Measurements from ENCODE around the gene PKD2L2. TPM values are rescaled to one million over a fixed set of nuclear protein-coding genes. Genes with fewer than 3 reads are reported as not detected.
"Not testable (repeated sequence)": the region's sequence is repeated elsewhere in the genome, so short reads cannot be mapped to it uniquely, and the experiment has no call there.

The PKD2L2 gene
- total RNA-seq, result 0.21 TPM
- polyA plus RNA-seq, result 0.11 TPM

DNA sequence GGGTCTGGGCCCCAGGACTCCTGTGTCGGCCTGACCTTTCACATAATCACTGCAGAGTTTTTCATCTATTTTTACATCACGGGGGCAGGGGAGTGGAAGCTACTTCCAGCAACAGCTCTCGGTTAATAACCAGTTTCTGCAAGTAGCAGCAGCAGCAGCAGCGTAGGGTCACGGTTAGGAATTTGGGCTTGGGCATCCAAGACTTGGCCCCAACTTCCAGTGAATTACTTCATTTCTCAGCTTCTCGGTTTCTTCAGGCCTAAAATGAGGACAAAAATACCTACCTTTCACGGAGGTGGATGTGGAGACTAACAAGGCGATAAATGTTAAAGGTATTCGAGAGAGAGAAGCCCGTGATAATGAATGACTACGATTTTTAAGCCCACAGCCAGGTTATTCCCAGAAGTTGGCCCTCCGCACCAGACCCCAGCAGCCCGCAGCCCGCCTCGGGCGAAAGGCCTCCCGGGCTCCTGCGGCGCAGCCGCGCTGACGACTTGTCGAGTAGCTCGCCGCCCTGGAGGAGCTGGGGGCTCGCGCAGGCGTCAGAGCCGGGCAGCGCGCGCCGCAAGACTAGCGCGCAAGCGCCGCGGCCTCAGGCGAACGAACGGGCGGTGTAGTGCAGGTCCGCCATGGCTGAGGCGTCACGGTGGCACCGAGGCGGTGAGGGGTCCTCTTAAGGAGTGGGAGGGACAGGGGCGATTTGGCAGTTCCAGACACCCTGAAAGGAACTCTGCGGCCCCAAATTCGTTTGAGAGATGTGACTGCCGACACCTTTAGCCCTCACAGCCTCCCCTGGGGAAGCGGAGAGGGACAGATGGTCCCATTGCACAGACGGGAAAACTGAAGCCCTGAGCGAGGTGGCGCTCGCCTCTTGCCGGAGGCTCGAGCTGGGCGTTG is at the start of gene PKD2L2:
Gene PKD2L2, plus strand, starts transcription at position 595 of the 897 bp plus-strand sequence. Its CDS starts 35 bp downstream, at position 630.
- peak within 1 kb of the TSS; percentile 34 for H3K4me3 ChIP-seq (ENCODE audit: low read depth, low read length)
- H3K27ac ChIP-seq (ENCODE audit: low read depth), result peak within 1 kb of the TSS; percentile 84
- H3K36me3 ChIP-seq (ENCODE audit: insufficient read depth), result no peaks in the 10 kb centered on the region
- 15% methylated on average over 59 of the region's 59 CpGs for WGBS
- peak; percentile 42 for DNase-seq (ENCODE audit: extremely low spot score)
- H3K4me1 ChIP-seq (ENCODE audit: insufficient read depth), result no peaks in the 10 kb centered on the region

DNA sequence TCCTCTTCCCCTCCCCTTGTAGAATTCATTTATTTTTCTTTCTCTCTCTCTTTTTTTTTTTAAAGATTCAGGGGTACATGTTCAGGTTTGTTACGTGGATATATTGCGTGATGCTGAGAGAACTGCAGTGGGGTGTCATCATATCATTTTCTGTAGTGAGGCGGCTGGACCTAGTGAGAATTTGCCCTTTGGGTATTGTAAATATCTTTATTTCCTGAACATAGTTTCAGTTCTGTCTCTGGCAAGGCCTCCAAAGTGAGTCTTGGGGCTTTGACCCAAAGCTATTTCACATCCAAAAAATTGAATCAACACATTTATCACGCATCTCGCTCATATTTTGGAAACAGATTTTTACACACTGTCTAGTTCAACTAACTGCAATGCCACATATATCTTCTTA is 47.0 kb upstream of the PKD2L2 start:
- WGBS, result 77% methylated on average over 5 of the region's 5 CpGs
- peaks cover 2% of the 10 kb centered on the region for H3K36me3 ChIP-seq (ENCODE audit: insufficient read depth)
- no peak overlapping the region for H3K27ac ChIP-seq (ENCODE audit: low read depth)
- H3K4me1 ChIP-seq (ENCODE audit: insufficient read depth), result no peaks in the 10 kb centered on the region
- no peak overlapping the region for H3K4me3 ChIP-seq (ENCODE audit: low read depth, low read length)
- DNase-seq (ENCODE audit: extremely low spot score), result no peak

DNA sequence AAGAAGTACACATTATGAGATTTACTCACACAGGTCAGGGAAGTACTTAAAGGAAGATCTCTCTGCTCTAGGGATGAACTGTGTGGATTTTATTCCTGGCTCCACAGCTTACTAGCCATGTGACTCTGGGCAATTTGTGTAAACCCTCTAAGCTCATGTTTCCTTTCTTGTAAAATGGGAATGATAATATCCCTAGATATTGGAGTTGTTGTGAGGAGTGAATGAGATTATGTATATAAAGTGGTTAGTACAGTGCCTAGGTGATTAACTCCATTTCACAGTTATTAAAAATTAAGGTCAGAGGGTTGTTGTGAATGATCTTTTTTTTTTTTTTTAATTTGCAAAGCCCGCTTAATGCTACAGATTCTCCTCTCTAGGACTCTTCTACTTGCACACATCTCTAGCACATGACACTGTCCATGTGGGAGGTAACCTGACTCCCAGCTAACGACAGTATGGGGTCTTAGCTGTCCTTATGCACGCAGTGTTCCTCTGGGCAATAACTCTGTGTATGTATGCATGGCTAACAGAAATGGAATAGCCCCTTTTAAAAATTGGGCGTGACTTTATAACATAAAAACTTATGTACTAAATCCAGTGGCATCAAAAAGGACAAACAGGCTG is 45.5 kb upstream of the PKD2L2 start:
- no peaks in the 10 kb centered on the region for H3K4me1 ChIP-seq (ENCODE audit: insufficient read depth)
- no peak overlapping the region for H3K27ac ChIP-seq (ENCODE audit: low read depth)

DNA sequence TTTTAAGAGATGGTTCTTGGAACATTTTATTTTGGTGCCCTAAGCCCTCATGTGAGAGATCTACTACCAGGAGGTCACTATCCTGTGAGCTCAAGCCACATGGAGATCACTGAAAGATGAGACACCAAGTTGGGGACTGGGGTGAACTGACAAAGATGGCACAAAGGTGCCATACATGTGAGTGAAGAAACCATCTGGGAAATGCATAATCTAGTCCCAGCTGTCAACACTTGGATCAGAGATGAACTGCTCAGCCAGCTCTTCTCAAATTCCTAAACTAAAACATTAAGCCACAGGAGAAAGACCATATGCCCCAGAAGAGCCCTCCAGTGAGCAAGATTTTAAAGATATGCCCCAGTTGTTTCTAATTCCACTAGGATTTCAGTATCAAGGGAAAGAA is 43.8 kb upstream of the PKD2L2 start:
- Histone ChIP-seq H3K27ac (ENCODE audit: low read depth) (no peak overlapping the region), H3K4me1 (ENCODE audit: insufficient read depth) (no peaks in the 10 kb centered on the region), H3K36me3 (ENCODE audit: insufficient read depth) (peaks cover 2% of the 10 kb centered on the region), H3K4me3 (ENCODE audit: low read depth, low read length) (no peak overlapping the region)
- DNase-seq (ENCODE audit: extremely low spot score), result no peak

More for the DNA sequence above, 45.5 kb upstream of the PKD2L2 start:
- DNase-seq (ENCODE audit: extremely low spot score), result no peak
- 79% methylated on average over 4 of the region's 4 CpGs for WGBS
- peaks cover 2% of the 10 kb centered on the region for H3K36me3 ChIP-seq (ENCODE audit: insufficient read depth)
- no peak overlapping the region for H3K4me3 ChIP-seq (ENCODE audit: low read depth, low read length)

DNA sequence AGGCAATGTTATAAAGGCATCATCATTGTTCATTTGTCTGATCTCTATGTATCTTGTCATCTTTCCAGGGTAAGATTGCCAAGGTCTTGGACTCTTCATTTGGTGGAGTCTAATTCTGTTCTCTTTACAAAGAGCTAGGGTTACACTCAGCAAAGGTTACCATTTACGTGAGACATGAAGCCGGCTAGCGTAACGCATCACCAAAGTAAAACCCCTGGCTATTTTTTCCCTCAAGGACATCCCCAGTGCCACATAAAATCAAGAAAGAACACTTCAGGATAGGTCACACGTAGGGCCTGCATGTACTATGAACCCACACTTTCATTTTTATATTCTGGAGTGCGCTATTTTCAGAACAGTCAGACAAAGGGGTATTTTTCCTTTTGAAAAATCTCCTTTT is 41.6 kb upstream of the PKD2L2 start:
- Histone ChIP-seq H3K36me3 (ENCODE audit: insufficient read depth) (no peaks in the 10 kb centered on the region), H3K27ac (ENCODE audit: low read depth) (no peak overlapping the region), H3K4me1 (ENCODE audit: insufficient read depth) (no peaks in the 10 kb centered on the region), H3K4me3 (ENCODE audit: low read depth, low read length) (no peak overlapping the region)
- no peak for DNase-seq (ENCODE audit: extremely low spot score)
- WGBS, result 92% methylated on average over 6 of the region's 6 CpGs

DNA sequence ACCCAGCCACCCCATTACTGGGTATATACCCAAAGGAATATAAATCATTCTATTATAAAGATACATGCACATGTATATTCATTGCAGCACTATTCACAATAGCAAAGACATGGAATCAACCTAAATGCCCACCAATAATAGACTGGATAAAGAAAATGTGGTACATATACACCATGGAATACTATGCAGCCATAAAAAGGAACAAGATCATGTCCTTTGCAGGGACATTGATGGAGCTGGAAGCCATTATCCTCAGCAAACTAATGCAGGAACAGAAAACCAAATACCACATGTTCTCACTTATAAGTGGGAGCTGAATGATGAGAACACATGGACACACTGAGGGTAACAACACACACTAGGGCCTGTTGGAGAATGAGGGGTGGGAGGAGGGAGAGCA is 36.1 kb upstream of the PKD2L2 start:
- H3K4me1 ChIP-seq (ENCODE audit: insufficient read depth); H3K27ac ChIP-seq (ENCODE audit: low read depth); H3K4me3 ChIP-seq (ENCODE audit: low read depth, low read length); DNase-seq (ENCODE audit: extremely low spot score); H3K36me3 ChIP-seq (ENCODE audit: insufficient read depth): not testable (repeated sequence)

DNA sequence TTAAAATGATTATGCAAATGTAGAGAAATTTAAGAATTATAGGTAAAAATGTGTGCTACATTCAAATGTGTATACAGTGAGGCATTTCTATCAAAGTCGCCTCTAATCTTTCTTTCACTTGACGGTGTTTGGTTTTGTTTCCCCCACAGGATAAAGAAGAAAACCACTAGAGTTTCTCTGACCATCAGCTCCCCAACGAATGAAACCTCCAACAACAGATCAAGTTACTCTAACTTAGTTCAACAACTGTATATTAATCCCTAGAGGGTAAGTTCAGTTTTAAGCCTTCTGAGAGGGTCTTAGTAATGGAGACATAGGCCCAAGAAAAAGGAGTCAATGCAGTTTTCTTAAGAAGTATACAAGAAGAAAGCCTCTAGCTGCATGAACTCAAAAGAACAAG is 33.1 kb upstream of the PKD2L2 start:
- H3K4me1 ChIP-seq (ENCODE audit: insufficient read depth), result no peaks in the 10 kb centered on the region
- WGBS, result 75% methylated on average over 3 of the region's 3 CpGs
- no peak overlapping the region for H3K27ac ChIP-seq (ENCODE audit: low read depth)
- no peak overlapping the region for H3K4me3 ChIP-seq (ENCODE audit: low read depth, low read length)
- no peaks in the 10 kb centered on the region for H3K36me3 ChIP-seq (ENCODE audit: insufficient read depth)
- DNase-seq (ENCODE audit: extremely low spot score), result no peak

DNA sequence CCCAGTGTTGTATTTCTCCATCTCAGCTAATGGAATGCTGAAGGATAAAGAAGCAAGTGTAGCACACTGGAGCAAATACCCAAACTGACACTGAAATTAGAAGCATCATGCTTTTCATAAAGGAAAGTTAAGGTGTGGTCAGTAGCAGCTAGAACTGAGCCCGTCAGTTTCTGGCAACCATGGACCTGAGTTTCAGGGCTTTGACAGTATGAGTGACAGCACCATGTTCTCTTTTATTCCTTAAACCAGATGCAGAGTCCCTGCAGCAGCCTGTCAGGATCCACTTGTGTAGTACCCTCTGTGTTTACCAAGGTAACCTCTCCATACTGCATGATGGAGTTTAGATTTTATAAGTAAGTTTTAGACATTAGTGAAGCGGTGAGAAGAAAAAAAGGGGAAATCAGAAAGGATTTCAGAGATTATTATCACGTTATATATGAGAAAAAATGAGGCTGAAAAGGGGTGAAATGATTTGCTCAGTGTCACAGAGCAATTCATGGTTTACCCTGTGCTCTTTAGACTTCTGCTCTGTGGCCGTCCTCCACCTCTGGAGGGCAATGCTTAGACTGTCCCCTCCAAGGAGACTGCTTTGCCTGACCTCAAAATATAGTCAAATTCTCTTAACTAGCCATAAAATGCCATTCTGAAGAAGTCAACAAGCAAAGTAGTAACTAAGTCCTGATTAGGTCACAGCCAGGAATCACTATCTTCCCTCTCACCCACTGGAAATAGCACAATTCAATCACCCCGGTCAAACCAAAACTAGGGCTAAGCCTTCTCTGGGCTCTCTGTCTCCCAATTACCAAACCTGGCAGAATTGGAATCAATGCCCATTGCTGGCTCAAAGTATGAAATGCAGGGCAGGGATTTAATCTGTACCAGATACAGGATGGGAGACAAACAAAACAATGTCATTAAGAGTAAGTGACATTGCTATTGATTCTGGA is 32.1 kb upstream of the PKD2L2 start:
- 87% methylated on average over 5 of the region's 5 CpGs for WGBS
- no peak overlapping the region for H3K27ac ChIP-seq (ENCODE audit: low read depth)
- no peak for DNase-seq (ENCODE audit: extremely low spot score)
- H3K4me3 ChIP-seq (ENCODE audit: low read depth, low read length), result no peak overlapping the region
- no peaks in the 10 kb centered on the region for H3K4me1 ChIP-seq (ENCODE audit: insufficient read depth)
- no peaks in the 10 kb centered on the region for H3K36me3 ChIP-seq (ENCODE audit: insufficient read depth)

DNA sequence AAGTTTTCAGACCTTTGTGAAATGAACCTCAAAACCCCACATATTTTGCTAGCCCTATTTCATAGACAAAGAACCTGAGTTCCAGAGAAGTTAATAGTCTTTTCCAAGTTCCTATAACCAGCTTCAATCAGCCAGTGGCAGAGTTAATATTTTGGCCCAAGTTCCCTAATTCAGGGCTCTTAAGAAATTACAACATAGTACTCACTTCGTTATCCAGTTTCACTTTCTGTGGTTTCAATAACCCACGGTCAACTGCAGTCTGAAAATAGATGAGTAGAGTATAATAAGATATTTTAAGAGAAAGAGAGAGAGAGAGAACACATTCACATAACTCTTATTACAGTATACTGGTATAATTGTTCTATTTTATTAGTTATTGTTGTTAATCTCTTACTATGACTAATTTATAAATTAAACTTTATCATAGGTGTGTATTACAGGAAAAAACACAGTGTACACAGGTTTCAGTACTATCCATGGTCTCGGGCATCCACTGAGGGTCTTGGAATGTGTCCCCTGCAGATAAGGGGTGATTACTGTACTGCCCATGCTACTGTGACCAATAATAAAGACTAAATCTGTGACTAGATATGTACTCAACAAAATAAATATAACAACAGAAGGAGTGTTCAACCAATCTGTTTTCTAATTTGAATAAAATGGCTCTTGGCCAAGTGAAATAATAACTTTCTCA is 30.9 kb upstream of the PKD2L2 start:
- Histone ChIP-seq H3K27ac (ENCODE audit: low read depth) (peak overlapping the region; percentile 10), H3K36me3 (ENCODE audit: insufficient read depth) (no peaks in the 10 kb centered on the region), H3K4me3 (ENCODE audit: low read depth, low read length) (no peak overlapping the region), H3K4me1 (ENCODE audit: insufficient read depth) (no peaks in the 10 kb centered on the region)
- no peak for DNase-seq (ENCODE audit: extremely low spot score)
- WGBS, result 50% methylated on average over 3 of the region's 3 CpGs

DNA sequence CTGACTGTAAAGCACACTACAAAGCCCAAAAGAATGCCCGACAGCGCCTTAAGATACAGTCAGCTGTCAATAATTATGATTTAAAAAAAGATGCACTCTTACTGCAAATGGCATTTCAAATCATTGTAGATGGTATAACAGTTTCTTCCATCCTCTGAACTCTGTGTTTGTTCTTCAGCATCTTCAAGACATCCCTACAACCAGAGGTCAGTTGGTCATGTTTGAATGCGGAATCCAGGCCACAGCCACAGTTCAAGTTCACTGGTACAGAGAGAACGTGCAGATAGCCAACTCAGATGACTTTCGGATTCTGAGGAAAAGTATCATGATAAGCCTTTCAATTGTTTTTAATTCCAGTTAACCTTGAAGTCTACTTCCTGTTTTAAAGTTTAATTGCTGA is 30.3 kb upstream of the PKD2L2 start:
- DNase-seq (ENCODE audit: extremely low spot score), result no peak
- Histone ChIP-seq H3K4me3 (ENCODE audit: low read depth, low read length) (no peak overlapping the region), H3K36me3 (ENCODE audit: insufficient read depth) (no peaks in the 10 kb centered on the region), H3K4me1 (ENCODE audit: insufficient read depth) (no peaks in the 10 kb centered on the region), H3K27ac (ENCODE audit: low read depth) (no peak overlapping the region)
- WGBS, result 75% methylated on average over 5 of the region's 5 CpGs

DNA sequence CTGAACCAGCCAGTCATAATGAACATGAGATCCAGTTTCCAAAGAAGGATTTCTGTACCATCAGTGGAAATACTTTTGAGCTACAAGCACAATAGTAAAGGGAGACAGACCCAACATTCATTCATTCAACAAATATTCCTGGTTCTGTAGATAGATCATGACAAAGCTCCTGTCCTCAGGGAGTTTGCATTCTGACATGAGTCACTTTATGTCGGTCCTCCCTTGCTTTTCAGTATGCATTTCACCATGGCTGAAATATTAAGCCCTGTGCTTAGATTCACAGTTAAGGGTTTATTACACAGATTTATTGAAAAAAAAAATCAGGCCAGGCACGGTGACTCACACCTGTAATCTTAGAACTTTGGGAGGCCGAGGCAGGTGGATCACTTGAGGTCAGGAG is 27.0 kb upstream of the PKD2L2 start:
- Histone ChIP-seq H3K4me3 (ENCODE audit: low read depth, low read length) (no peak overlapping the region), H3K4me1 (ENCODE audit: insufficient read depth) (no peaks in the 10 kb centered on the region), H3K36me3 (ENCODE audit: insufficient read depth) (no peaks in the 10 kb centered on the region), H3K27ac (ENCODE audit: low read depth) (no peak overlapping the region)
- WGBS, result 85% methylated on average over 3 of the region's 3 CpGs
- no peak for DNase-seq (ENCODE audit: extremely low spot score)

DNA sequence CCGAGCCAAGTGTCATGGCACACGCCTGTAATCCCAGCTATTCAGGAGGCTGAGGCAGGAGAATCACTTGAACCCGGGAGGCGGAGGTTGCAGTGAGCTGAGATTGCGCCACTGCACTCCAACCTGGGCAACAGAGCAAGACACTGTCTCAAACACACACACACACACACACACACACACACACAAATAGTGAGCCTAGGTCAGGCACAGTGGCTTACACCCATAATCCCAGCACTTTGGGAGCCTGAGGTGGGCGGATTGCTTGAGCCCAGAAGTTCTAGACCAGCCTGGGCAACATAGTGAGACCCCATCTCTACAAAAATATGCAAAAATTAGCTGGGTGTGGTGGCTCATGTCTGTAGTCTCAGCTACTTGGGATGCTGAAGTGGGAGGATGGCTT is 25.6 kb upstream of the PKD2L2 start:
- not testable (repeated sequence) for H3K4me3 ChIP-seq (ENCODE audit: low read depth, low read length); H3K36me3 ChIP-seq (ENCODE audit: insufficient read depth); H3K27ac ChIP-seq (ENCODE audit: low read depth); DNase-seq (ENCODE audit: extremely low spot score); H3K4me1 ChIP-seq (ENCODE audit: insufficient read depth)
- 94% methylated on average over 6 of the region's 6 CpGs for WGBS
